GM12801 (cell line): Measurements from ENCODE around the gene OGFOD2.

Experiments used
- TF ChIP-seq, protein P1 (sequence below): IDR thresholded peaks from one replicate; pipeline ENCODE4 v1.5.1; 2011; ENCODE audit warnings: control low read depth; ENCODE audit not compliant: insufficient read length; ENCODE audit errors: extremely low read depth

Gene OGFOD2

DNA sequence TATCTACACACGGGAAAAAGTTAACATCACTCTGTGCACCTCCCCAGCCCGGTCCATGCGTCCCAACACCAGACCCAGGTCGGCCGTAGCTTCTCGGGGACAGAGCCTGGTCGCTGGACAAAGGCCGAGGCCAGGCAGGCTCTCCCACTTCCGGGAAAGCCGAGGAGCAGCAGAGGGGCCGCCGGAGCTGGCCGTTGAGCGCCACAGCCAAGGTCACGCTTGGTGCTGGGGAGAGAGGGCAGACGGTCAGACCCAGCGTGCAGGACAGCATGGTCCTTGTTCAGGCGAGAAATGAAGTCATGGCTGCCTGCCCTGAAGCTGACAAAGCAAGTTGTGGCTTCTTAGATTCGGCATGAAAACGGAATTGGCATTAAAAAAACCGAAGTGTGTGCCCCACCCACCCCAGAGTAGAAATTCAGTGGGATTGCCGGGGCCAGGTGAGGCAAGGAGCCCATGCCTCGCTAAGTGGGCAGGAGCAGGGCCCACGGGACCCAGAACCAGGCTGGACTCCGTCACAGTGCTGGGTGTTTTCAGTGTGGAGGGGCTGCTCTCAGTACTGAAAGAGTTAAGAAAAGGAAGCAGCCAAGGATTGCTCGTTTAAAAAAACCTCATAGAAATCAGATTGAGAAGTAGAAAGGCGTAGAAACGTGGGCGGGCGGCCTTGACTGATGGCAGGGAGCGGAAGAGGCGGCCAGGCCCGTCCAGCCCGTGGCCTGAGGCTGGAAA, 9.7 kb downstream of the OGFOD2 start:
- TF ChIP-seq, protein P1, sequence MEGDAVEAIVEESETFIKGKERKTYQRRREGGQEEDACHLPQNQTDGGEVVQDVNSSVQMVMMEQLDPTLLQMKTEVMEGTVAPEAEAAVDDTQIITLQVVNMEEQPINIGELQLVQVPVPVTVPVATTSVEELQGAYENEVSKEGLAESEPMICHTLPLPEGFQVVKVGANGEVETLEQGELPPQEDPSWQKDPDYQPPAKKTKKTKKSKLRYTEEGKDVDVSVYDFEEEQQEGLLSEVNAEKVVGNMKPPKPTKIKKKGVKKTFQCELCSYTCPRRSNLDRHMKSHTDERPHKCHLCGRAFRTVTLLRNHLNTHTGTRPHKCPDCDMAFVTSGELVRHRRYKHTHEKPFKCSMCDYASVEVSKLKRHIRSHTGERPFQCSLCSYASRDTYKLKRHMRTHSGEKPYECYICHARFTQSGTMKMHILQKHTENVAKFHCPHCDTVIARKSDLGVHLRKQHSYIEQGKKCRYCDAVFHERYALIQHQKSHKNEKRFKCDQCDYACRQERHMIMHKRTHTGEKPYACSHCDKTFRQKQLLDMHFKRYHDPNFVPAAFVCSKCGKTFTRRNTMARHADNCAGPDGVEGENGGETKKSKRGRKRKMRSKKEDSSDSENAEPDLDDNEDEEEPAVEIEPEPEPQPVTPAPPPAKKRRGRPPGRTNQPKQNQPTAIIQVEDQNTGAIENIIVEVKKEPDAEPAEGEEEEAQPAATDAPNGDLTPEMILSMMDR: no peak

DNA sequence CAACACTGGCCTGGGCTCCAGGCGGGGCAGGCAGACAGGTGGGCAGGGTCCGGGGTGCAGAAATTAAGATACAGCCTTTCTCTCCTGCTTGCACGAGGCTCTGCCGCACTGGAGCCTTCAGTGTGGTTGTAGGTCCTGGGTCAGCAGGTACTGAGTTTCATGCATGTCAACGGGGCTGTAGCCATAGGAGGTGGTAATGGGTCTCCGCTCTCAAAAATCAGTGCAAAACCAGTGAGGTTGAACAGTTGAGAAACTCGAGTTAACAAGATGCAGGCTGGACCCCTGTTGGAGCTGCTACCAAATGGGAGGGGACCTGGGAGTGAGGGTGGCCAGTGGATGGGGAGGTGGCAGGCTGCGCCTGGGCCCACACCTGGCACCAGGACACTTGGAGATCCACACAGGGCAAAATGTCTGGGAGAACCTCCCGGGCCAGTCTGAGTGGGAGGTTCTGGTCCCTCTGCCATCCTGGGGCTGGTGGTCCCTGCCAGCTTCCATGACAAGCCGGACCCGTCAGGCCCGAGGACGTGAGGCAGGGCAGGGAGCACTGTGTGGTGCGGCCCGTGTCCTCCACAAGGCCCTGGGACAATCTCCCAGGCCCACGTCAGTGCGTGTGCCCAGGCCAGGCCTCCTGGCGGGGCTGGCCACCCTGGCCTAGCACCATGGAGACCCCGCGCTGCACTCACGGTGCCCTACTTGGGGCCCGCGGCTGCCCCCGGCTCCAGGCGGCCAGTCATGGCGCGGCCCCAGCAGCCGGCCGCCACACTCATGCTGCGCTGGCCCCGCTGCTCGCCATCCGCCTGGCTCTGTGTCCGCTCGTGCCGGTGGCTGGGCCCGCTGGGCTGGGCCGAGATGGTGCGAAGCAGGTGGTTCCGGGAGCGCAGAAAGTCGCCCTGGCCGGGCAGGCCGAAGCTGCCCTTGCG, 10.6 kb downstream of the OGFOD2 start:
- TF ChIP-seq, protein P1: no peak

DNA sequence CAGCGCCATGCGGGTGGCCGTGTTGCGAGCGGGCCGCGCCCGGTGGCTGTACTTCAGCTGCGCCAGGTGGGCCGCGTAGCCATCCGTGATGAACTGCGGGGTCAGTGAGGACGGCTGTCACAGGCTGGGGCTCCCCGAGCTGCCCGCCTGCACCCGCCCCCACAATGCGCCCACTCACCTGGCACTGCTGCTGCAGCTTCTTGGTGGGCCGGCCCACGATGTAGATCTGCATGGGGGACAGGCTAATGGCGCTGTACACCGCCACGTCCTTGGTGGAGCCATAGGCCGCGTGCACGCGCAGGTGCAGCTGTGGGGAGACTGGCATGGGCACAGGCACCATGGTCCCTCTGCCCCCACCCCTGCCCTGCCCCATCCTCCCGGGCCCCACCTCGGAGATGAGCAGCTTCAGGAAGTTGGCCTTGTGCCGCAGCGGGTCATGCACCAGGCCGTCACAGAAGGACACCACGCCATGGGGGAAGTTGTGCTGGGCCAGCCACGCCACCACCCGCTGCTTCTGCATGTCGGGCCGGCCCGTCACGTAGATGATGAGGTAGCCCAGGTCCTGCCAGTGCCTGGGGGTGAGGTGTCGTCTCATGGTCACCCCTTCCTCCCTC, 11.3 kb downstream of the OGFOD2 start:
- TF ChIP-seq, protein P1: no peak

DNA sequence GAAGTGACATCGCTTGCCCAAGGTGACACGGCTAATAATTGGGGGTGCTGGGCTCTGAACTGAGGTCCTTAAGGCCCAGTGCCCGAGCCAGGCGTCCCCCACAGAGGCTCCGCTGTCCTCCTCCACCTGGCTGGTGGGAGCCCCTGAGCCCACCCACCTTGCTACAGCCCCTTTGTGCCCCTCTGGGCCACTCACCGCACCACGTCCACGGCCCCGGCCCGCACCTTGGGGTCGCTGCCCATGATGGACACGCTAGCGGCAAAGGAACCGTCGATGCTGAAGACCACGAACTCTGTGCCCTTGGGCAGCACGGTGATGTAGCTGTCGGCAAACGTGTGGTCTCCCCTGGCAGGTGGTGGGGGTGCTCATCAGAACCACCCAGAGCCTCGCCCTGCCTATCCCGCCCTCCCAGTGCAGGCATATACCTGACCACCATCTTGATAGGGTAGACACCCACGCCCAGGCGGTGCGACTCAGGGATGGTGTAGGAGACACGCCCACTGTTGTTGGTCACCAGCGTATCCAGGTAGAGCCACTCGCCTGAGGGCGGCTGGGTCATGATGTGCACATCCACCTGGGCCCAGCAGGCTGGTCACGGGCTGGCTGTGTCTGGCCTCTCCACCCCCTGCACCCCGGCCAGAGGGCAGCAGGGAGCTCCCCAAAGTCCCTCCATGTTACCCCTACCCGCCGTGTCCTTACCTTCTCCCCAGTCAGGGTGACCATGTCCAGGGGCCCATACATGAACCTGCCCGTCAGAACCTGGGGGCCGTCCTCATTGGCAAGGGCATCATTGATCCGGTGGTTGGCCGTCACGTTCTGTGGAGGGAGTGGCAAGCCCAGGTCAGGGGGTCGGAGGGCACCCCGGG, 12.3 kb downstream of the OGFOD2 start:
- TF ChIP-seq, protein P1: no peak

DNA sequence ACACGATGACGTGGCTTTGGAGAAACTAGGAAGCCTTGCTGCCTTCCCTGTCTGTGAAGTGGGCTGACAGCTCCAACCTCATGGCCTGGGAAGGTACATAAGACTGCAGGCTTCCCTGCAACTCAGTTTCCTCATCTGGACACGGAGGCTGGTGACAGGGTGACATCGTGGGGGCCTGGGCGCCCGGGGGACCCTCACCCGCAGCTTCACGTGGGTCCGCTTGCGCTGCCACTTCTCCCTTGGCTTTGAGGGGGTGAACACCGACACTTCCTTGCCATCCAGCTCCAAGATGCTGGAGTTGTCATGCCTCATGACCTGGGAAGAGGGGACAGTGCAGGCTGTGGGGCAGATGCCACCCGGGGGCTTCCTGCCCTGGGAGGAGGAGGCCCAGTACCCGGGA, 13.0 kb downstream of the OGFOD2 start:
- TF ChIP-seq, protein P1: no peak

DNA sequence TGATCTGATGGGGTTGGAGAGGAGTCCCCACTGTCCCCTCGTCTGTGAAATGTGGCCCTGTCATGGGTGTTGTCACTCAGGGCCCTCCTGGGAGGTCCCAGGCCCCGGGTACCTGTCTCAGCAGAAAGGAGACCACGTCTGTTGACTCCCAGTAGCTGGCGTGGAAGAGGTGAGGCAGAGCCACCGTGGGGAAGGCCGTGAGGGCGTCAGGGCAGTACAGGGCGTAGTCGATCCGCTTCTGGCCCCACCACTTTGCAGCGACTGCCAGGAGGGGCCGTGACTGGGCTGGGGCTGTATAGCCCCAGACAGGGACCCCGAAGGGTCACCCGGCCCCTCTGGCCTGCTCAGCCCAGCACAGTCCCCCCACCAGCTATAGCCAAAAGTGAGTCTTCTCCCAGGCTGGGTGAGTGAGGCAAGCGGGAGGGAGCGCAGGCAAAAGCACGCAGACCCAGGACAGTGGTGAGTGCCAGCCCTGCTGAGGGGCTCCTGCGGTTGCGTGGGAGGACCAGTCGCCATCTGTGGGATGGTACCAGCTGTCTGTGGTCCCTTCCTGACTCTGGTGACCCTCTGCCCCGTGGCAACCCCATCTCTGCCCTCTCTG, 13.7 kb downstream of the OGFOD2 start:
- TF ChIP-seq, protein P1: no peak
